Caco-2 (cell line): ENCODE results near the gene TSC22D4. TPM values are rescaled to one million over a fixed set of nuclear protein-coding genes. Genes with fewer than 3 reads are reported as not detected.
"Not testable (repeated sequence)": the region's sequence is repeated elsewhere in the genome, so short reads cannot be mapped to it uniquely, and the experiment has no call there.

ENCODE experiments used
- BruUV-seq: library from RNA; stranded (reverse); fragments of 400-500 nt; replicated peaks from 2 replicates; lab custom pipeline; 2021; lab: Mats Ljungman, UMichigan
- CTCF ChIA-PET: fragments of 300-600 bp; sonication (Branson Sonifier 250); formaldehyde crosslinking; loops from one replicate; lab custom pipeline; 2022; ENCODE audit warnings: antibody characterized with exemption; lab: Charles Lee
- POLR2A ChIA-PET: fragments of 300-600 bp; sonication (Branson Sonifier 250); formaldehyde crosslinking; loops from one replicate; lab custom pipeline; 2022; ENCODE audit warnings: antibody characterized with exemption; lab: Charles Lee
- DNase-seq, 2 experiments: peaks; one replicate each; pipeline versions ENCODE4 v3.0.0 to v3.0.0-alpha.2; 2020 to 2022
- H3K27me3 ChIP-seq: replicated peaks from 2 replicates; pipeline ENCODE4 v1.6.0; 2011; ENCODE audit warnings: low read length; ENCODE audit not compliant: control insufficient read depth, insufficient read depth
- H3K36me3 ChIP-seq: 2 replicates; pipeline ENCODE4 v1.5.1; 2011; ENCODE audit warnings: low read length; ENCODE audit not compliant: control insufficient read depth, insufficient read depth
- H3K4me1 ChIP-seq: fragments of 250-450 bp; sonication (Bioruptor Pico); 2 replicates; pipeline ENCODE4 v1.5.1; 2020; ENCODE audit warnings: mild to moderate bottlenecking
- H3K4me3 ChIP-seq: 2 replicates; pipeline ENCODE4 v1.5.1; 2011; ENCODE audit warnings: low read depth, mild to moderate bottlenecking, control low read depth, low read length
- H3K9me3 ChIP-seq: fragments of 250-450 bp; sonication (Bioruptor Pico); 2 replicates; pipeline ENCODE4 v1.5.1; 2020; ENCODE audit warnings: mild to moderate bottlenecking, moderate library complexity
- H3K27ac Mint-ChIP-seq: one replicate; pipeline ENCODE4 v1.8.0; 2022; ENCODE audit warnings: mixed read lengths; ENCODE audit not compliant: unreplicated experiment
- H3K27me3 Mint-ChIP-seq: one replicate; pipeline ENCODE4 v1.8.0; 2022; ENCODE audit warnings: mixed read lengths; ENCODE audit not compliant: insufficient read depth, unreplicated experiment
- H3K36me3 Mint-ChIP-seq: one replicate; pipeline ENCODE4 v1.8.0; 2022; ENCODE audit warnings: mild to moderate bottlenecking, mixed read lengths; ENCODE audit not compliant: insufficient read depth, unreplicated experiment
- H3K4me1 Mint-ChIP-seq: one replicate; pipeline ENCODE4 v1.8.0; 2022; ENCODE audit warnings: low read depth, mixed read lengths; ENCODE audit not compliant: unreplicated experiment
- H3K4me3 Mint-ChIP-seq: one replicate; pipeline ENCODE4 v1.8.0; 2022; ENCODE audit warnings: mild to moderate bottlenecking, moderate library complexity, mixed read lengths; ENCODE audit not compliant: unreplicated experiment
- H3K9me3 Mint-ChIP-seq: one replicate; pipeline ENCODE4 v1.8.0; 2022; ENCODE audit warnings: mixed read lengths; ENCODE audit not compliant: unreplicated experiment
- CTCF ChIP-seq, 2 experiments: fragments of 200-600 bp in 1 of 2; IDR thresholded peaks; 1 replicate in 1 of 2; 2 replicates in 1 of 2; pipeline versions ENCODE4 v1.5.1 to v1.8.0; 2011 to 2022; ENCODE audit warnings: antibody characterized with exemption in 1 of 2, control low read depth in 1 of 2, inconsistent platforms in 1 of 2, low read depth in 1 of 2, low read length in 1 of 2, mild to moderate bottlenecking in 1 of 2, moderate library complexity in 1 of 2; ENCODE audit not compliant: insufficient read depth in 1 of 2, severe bottlenecking in 1 of 2, unreplicated experiment in 1 of 2
- intact Hi-C: fragments of 100-400 bp; cut with micrococcal nuclease; formaldehyde crosslinking; loops from one replicate; pipeline ENCODE4 v1.10.0; 2022; ENCODE audit not compliant: unreplicated experiment
- total RNA-seq: library from RNA; stranded (reverse); gene quantifications from 2 replicates; pipeline ENCODE4 v1.2.3, GENCODE V29; 2022

TSC22D4 gene
- total RNA-seq, 1 experiment from 2014 or later, result 27.2 TPM

GRCh38 chr7:100452513-100452912 lies 26.5 kb downstream of the TSC22D4 start:
- CTCF ChIA-PET, result no interaction called here

GRCh38 chr7:100449190-100449795 lies 29.7 kb downstream of the TSC22D4 start:
- Mint-ChIP-seq H3K27ac (no peak overlapping the region), H3K9me3 (no peaks in the 10 kb centered on the region), H3K4me1 (no peaks in the 10 kb centered on the region), H3K36me3 (peaks cover 11% of the 10 kb centered on the region), H3K4me3 (no peak overlapping the region), H3K27me3 (no peaks in the 10 kb centered on the region)
- TSS peak; percentile 55 for BruUV-seq
- intact Hi-C loops, result no loop called here
- DNase-seq, result no peak
- no peaks in the 10 kb centered on the region for H3K27me3 ChIP-seq
- H3K4me1 ChIP-seq, result peaks cover 6% of the 10 kb centered on the region
- no peak for TF ChIP-seq CTCF (IDR thresholded peaks at IDR 0.05; ENCODE audit: insufficient read depth in 1 of 2, low read depth in 1 of 2, low read length in 1 of 2, severe bottlenecking in 1 of 2, unreplicated experiment in 1 of 2)
- CTCF ChIA-PET, result interaction anchor here (0.7 to 1.0 kb wide), 2 partner anchors 91 to 1021 kb away, joined by 5 to 17 read pairs; no protein-coding TSS in a partner anchor
- POLR2A ChIA-PET, result no interaction called here
- no peaks in the 10 kb centered on the region for H3K9me3 ChIP-seq
- H3K4me3 ChIP-seq, result no peak overlapping the region
- no peaks in the 10 kb centered on the region for H3K36me3 ChIP-seq

More at GRCh38 chr7:100452513-100452912, 26.5 kb downstream of the TSC22D4 start:
- Histone ChIP-seq H3K27me3 (no peaks in the 10 kb centered on the region), H3K4me3 (no peak overlapping the region), H3K4me1 (no peaks in the 10 kb centered on the region), H3K36me3 (no peaks in the 10 kb centered on the region), H3K9me3 (no peaks in the 10 kb centered on the region)
- no peak overlapping the region for H3K4me3 Mint-ChIP-seq
- H3K36me3 Mint-ChIP-seq, result peaks cover 11% of the 10 kb centered on the region
- no peaks in the 10 kb centered on the region for H3K9me3 Mint-ChIP-seq
- peaks cover 6% of the 10 kb centered on the region for H3K4me1 Mint-ChIP-seq
- intact Hi-C loops, result no loop called here
- TF ChIP-seq CTCF (IDR thresholded peaks at IDR 0.05; ENCODE audit: insufficient read depth in 1 of 2, low read depth in 1 of 2, low read length in 1 of 2, severe bottlenecking in 1 of 2, unreplicated experiment in 1 of 2), result no peak
- BruUV-seq, result no TSS peak
- POLR2A ChIA-PET, result no interaction called here
- no peak overlapping the region for H3K27ac Mint-ChIP-seq
- DNase-seq, result no peak
- H3K27me3 Mint-ChIP-seq, result no peaks in the 10 kb centered on the region

GRCh38 chr7:100447363-100447762 lies 31.7 kb downstream of the TSC22D4 start:
- H3K9me3 ChIP-seq, H3K4me1 Mint-ChIP-seq, intact Hi-C loops, H3K4me3 ChIP-seq, H3K27me3 ChIP-seq, H3K36me3 ChIP-seq, H3K27ac Mint-ChIP-seq, H3K9me3 Mint-ChIP-seq, H3K4me3 Mint-ChIP-seq, BruUV-seq, H3K27me3 Mint-ChIP-seq, DNase-seq: not testable (repeated sequence)
- H3K36me3 Mint-ChIP-seq, result peaks cover 11% of the 10 kb centered on the region
- H3K4me1 ChIP-seq, result peaks cover 13% of the 10 kb centered on the region
- ChIA-PET POLR2A (interaction anchor here (0.9 to 1.0 kb wide), 2 partner anchors 11 to 18 kb away, joined by 7 to 8 read pairs; partner anchors contain the start of gene ZCWPW1), CTCF (interaction anchor here (0.6 kb wide), 3 partner anchors 11 to 114 kb away, joined by 3 to 6 read pairs (median 3); no protein-coding TSS in a partner anchor)
